Neural crest cell (in vitro differentiated cells): ENCODE data around the gene CDR2L. TPM values are rescaled to one million over a fixed set of nuclear protein-coding genes. Genes with fewer than 3 reads are reported as not detected.
A peak's percentile ranks its signal among the peaks of the same experiment; 100 is the strongest.

Experiments used
- DNase-seq: peaks from one replicate; pipeline ENCODE4 v3.0.0; 2021; ENCODE audit warnings: low read depth, mixed read lengths, low spot score
- H3K27ac Mint-ChIP-seq: one replicate; pipeline ENCODE4 v1.8.0; 2021; ENCODE audit warnings: mild to moderate bottlenecking, mixed read lengths; ENCODE audit not compliant: unreplicated experiment
- H3K27me3 Mint-ChIP-seq: 2 replicates; pipeline ENCODE4 v1.8.0; 2021; ENCODE audit warnings: low read depth, mild to moderate bottlenecking, mixed read lengths
- H3K36me3 Mint-ChIP-seq: 2 replicates; pipeline ENCODE4 v1.8.0; 2021; ENCODE audit warnings: low read depth, mild to moderate bottlenecking, mixed read lengths
- H3K4me1 Mint-ChIP-seq: 2 replicates; pipeline ENCODE4 v1.8.0; 2021; ENCODE audit warnings: mixed read lengths
- H3K4me3 Mint-ChIP-seq: one replicate; pipeline ENCODE4 v1.8.0; 2021; ENCODE audit warnings: mild to moderate bottlenecking, mixed read lengths
- H3K9me3 Mint-ChIP-seq: 2 replicates; pipeline ENCODE4 v1.8.0; 2021; ENCODE audit warnings: mixed read lengths
- CTCF ChIP-seq: fragments of 200-600 bp; sonication (generic); conservative IDR thresholded peaks from 2 replicates; pipeline ENCODE4 v1.5.0; 2021; ENCODE audit warnings: antibody characterized with exemption, mild to moderate bottlenecking
- total RNA-seq: library from RNA; stranded (reverse); gene quantifications from 2 replicates; pipeline ENCODE4 v1.2.1, GENCODE V29; 2021

CDR2L gene
- total RNA-seq, 1 donor from 2014 or later: 24.1 TPM

GRCh38 chr17:74972973-74973328 is 14.5 kb upstream of the CDR2L start:
- peak overlapping the region; percentile 85 for H3K4me3 Mint-ChIP-seq
- H3K27me3 Mint-ChIP-seq: peaks cover 54% of the 10 kb centered on the region
- TF ChIP-seq CTCF: no peak
- peaks cover 5% of the 10 kb centered on the region for H3K4me1 Mint-ChIP-seq
- no peak overlapping the region for H3K27ac Mint-ChIP-seq
- no peaks in the 10 kb centered on the region for H3K36me3 Mint-ChIP-seq
- H3K9me3 Mint-ChIP-seq: no peaks in the 10 kb centered on the region
- no peak for DNase-seq

- Mint-ChIP-seq H3K27me3 (peaks cover 47% of the 10 kb centered on the region), H3K4me1 (peaks cover 5% of the 10 kb centered on the region), H3K36me3 (no peaks in the 10 kb centered on the region), H3K27ac (no peak overlapping the region), H3K9me3 (no peaks in the 10 kb centered on the region), H3K4me3 (peak overlapping the region; percentile 16)
- TF ChIP-seq CTCF: no peak
- no peak for DNase-seq
Measured at GRCh38 chr17:74975943-74976342, 11.5 kb upstream of the CDR2L start.

GRCh38 chr17:74977802-74978201 is 9.6 kb upstream of the CDR2L start:
- Mint-ChIP-seq H3K9me3 (no peaks in the 10 kb centered on the region), H3K27me3 (peaks cover 37% of the 10 kb centered on the region), H3K27ac (no peak overlapping the region), H3K36me3 (no peaks in the 10 kb centered on the region), H3K4me3 (peak overlapping the region; percentile 31), H3K4me1 (peaks cover 11% of the 10 kb centered on the region)
- no peak for DNase-seq
- TF ChIP-seq CTCF: no peak

- peaks cover 7% of the 10 kb centered on the region for H3K4me1 Mint-ChIP-seq
- H3K9me3 Mint-ChIP-seq: no peaks in the 10 kb centered on the region
- TF ChIP-seq CTCF: no peak
- no peak for DNase-seq
- no peaks in the 10 kb centered on the region for H3K36me3 Mint-ChIP-seq
- H3K27me3 Mint-ChIP-seq: peaks cover 33% of the 10 kb centered on the region
- no peak overlapping the region for H3K27ac Mint-ChIP-seq
- peak overlapping the region; percentile 31 for H3K4me3 Mint-ChIP-seq
Measured at GRCh38 chr17:74978240-74978639, 9.2 kb upstream of the CDR2L start.

- H3K36me3 Mint-ChIP-seq: no peaks in the 10 kb centered on the region
- no peak for DNase-seq
- no peaks in the 10 kb centered on the region for H3K9me3 Mint-ChIP-seq
- no peak for TF ChIP-seq CTCF
- no peak overlapping the region for H3K27ac Mint-ChIP-seq
- H3K4me3 Mint-ChIP-seq: peak overlapping the region; percentile 71
- peaks cover 20% of the 10 kb centered on the region for H3K27me3 Mint-ChIP-seq
- peaks cover 7% of the 10 kb centered on the region for H3K4me1 Mint-ChIP-seq
Measured at GRCh38 chr17:74979408-74980146, 7.9 kb upstream of the CDR2L start.
